ENCODE results near the gene TESK2. TPM values are rescaled to one million over a fixed set of nuclear protein-coding genes. Genes with fewer than 3 reads are reported as not detected.
"Not testable (repeated sequence)": the region's sequence is repeated elsewhere in the genome, so short reads cannot be mapped to it uniquely, and the experiment has no call there.

TESK2 gene
- 1.6 and 2.2 TPM in 2 replicates for total RNA-seq

- TF ChIP-seq, protein P1, sequence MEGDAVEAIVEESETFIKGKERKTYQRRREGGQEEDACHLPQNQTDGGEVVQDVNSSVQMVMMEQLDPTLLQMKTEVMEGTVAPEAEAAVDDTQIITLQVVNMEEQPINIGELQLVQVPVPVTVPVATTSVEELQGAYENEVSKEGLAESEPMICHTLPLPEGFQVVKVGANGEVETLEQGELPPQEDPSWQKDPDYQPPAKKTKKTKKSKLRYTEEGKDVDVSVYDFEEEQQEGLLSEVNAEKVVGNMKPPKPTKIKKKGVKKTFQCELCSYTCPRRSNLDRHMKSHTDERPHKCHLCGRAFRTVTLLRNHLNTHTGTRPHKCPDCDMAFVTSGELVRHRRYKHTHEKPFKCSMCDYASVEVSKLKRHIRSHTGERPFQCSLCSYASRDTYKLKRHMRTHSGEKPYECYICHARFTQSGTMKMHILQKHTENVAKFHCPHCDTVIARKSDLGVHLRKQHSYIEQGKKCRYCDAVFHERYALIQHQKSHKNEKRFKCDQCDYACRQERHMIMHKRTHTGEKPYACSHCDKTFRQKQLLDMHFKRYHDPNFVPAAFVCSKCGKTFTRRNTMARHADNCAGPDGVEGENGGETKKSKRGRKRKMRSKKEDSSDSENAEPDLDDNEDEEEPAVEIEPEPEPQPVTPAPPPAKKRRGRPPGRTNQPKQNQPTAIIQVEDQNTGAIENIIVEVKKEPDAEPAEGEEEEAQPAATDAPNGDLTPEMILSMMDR (IDR thresholded peaks at IDR 0.05; ENCODE audit: insufficient read depth, low read depth, low read length) = no peak
- peak; percentile 99 for DNase-seq (ENCODE audit: low read depth)
- peak within 1 kb of the TSS; percentile 87 for H3K4me3 ChIP-seq (ENCODE audit: low read depth, low read length)
These were observed at the start of gene TESK2 for GRCh38 chr1:45490626-45491486. TESK2 (minus strand) TSS chr1:45491163; CDS start chr1:45457785, 33,378 bp downstream.

- no peak for DNase-seq (ENCODE audit: low read depth)
- TF ChIP-seq, protein P1 (IDR thresholded peaks at IDR 0.05; ENCODE audit: insufficient read depth, low read depth, low read length) = no peak
- no peak overlapping the region for H3K4me3 ChIP-seq (ENCODE audit: low read depth, low read length)
These were observed 45.9 kb upstream of the TESK2 start for GRCh38 chr1:45536886-45537285.

- DNase-seq (ENCODE audit: low read depth) = no peak
- H3K4me3 ChIP-seq (ENCODE audit: low read depth, low read length) = no peak overlapping the region
- TF ChIP-seq, protein P1 (IDR thresholded peaks at IDR 0.05; ENCODE audit: insufficient read depth, low read depth, low read length) = no peak
These were observed 45.2 kb upstream of the TESK2 start for GRCh38 chr1:45535988-45536766.

DNA sequence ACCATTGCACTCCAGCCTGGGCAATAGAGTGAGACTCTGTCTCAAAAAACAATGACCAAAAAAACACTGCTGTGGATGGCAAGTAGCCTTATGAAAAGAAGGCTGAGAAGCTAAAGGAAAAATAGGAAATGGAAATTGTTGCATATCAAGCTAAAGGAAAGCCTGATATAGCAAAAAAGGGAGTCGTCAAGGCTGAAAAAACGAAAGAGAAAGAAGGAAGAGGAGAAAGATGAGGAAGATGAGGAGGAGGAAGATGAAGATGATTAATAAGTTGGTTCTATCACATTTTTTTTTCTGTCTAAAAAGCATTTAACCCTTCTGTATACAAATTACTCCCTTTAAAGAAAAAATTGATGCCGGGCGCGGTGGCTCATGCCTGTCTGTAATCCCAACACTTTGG lies 40.9 kb upstream of the TESK2 start:
- TF ChIP-seq, protein P1 (IDR thresholded peaks at IDR 0.05; ENCODE audit: insufficient read depth, low read depth, low read length) = no peak
- no peak for DNase-seq (ENCODE audit: low read depth)
- no peak overlapping the region for H3K4me3 ChIP-seq (ENCODE audit: low read depth, low read length)

- H3K4me3 ChIP-seq (ENCODE audit: low read depth, low read length) = no peak overlapping the region
- TF ChIP-seq, protein P1 (IDR thresholded peaks at IDR 0.05; ENCODE audit: insufficient read depth, low read depth, low read length) = no peak
- DNase-seq (ENCODE audit: low read depth) = no peak
These were observed 39.7 kb upstream of the TESK2 start for GRCh38 chr1:45530632-45531135.

DNA sequence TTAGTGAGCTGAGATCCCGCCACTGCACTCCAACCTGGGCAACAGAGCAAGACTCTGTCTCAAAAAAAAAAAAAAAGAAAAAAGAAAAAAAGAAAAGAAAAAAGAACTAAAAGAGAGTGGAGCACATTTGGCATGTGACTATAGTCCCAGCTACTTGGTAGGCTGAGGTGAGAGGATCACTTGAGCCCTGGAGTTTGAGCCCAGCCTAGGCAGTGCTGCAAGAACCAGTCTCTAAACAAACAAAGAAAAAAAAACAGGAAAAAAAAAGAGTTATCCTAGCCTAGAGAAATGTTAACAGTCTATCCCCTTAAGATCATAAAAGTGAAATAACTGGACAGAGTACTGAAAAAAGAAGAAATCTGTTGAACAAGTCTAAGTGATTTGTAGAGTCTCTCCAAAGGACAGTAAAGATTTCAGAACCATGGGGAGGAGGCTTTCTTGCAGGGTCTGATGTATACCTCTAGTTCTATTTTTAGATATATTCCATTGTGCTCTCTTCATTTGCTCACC lies 35.2 kb upstream of the TESK2 start:
- no peak overlapping the region for H3K4me3 ChIP-seq (ENCODE audit: low read depth, low read length)
- TF ChIP-seq, protein P1 (IDR thresholded peaks at IDR 0.05; ENCODE audit: insufficient read depth, low read depth, low read length) = no peak
- no peak for DNase-seq (ENCODE audit: low read depth)

DNA sequence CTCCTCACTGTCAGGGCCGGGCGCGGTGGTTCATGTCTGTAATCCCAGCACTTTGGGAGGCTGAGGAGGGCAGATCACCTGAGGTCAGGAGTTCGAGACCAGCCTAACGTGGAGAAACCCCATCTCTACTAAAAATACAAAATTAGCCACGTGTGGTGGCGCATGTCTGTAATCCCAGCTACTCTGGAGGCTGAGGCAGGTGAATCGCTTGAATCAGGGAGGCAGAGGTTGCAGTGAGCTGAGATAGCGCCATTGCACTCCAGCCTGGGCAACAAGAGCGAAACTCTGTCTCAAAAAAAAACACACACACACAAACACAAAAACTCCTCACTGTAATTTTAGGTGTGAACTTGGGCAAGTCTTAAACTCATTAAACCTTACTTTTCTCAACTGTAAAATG lies 33.0 kb upstream of the TESK2 start:
- H3K4me3 ChIP-seq (ENCODE audit: low read depth, low read length); DNase-seq (ENCODE audit: low read depth): not testable (repeated sequence)

DNA sequence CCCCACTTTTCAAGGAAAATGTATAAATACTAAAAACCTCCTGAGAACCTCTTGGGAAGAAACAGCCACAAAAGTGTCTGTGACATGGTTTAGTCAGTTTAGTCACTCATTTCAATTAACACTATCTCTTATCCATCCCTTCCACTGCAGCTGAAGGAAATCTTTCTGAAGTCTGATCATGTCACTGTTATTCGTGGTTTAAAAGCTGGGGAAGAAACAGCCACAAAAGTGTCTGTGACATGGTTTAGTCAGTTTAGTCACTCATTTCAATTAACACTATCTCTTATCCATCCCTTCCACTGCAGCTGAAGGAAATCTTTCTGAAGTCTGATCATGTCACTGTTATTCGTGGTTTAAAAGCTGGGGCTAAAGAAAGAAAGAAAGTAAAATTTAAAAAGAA lies 32.6 kb upstream of the TESK2 start:
- DNase-seq (ENCODE audit: low read depth); H3K4me3 ChIP-seq (ENCODE audit: low read depth, low read length): not testable (repeated sequence)
